HepG2 (cell line): Measurements from ENCODE around the gene PTPRH. TPM values are rescaled to one million over a fixed set of nuclear protein-coding genes. Genes with fewer than 3 reads are reported as not detected.

Experiments
- ATAC-seq: fragments of 200-7000 bp; cut with Tn5 transposase; 3 replicates; pipeline ENCODE4 v1.9.1; 2020; ENCODE audit warnings: mild to moderate bottlenecking, moderate library complexity
- BruUV-seq: library from RNA; stranded (reverse); fragments of 400-500 nt; replicated peaks from 2 replicates; lab custom pipeline; 2021; lab: Mats Ljungman, UMichigan
- CTCF ChIA-PET: fragments of 300-600 bp; formaldehyde crosslinking; extraction: SDS; loops from one replicate; lab custom pipeline; 2021; ENCODE audit warnings: low total read pairs, inconsistent platforms, low intra/inter-chr PET ratio; lab: Yijun Ruan, JAX
- POLR2A ChIA-PET: fragments of 350-600 bp; sonication (Branson Sonifier 250); formaldehyde crosslinking; loops from one replicate; lab custom pipeline; 2020; ENCODE audit warnings: antibody characterized with exemption, inconsistent platforms; lab: Yijun Ruan, JAX
- DNase-seq: peaks from one replicate; pipeline ENCODE4 v3.0.0-alpha.2; 2015; ENCODE audit warnings: low spot score
- FAIRE-seq: peaks from 3 replicates; lab custom pipeline; 2011; peaks lifted over from hg19 to GRCh38; lab: Jason Lieb, UNC
- H2AFZ ChIP-seq: one replicate; pipeline ENCODE4 v1.6.1; 2011; ENCODE audit warnings: low read length, inconsistent platforms
- H3K27ac ChIP-seq: fragments of 300-600 bp; 3 replicates; pipeline ENCODE4 v1.8.0; 2011; ENCODE audit warnings: mixed run types, mild to moderate bottlenecking, mixed read lengths, low read length, inconsistent platforms; ENCODE audit not compliant: insufficient read depth; ENCODE audit errors: extremely low read length
- H3K27me3 ChIP-seq, 2 experiments: fragments of 200-600 bp in 1 of 2; 2 replicates in 1 of 2; 3 replicates in 1 of 2; pipeline versions ENCODE4 v1.6.0 to v1.8.0; 2011; ENCODE audit warnings: low read length in 2 of 2, mild to moderate bottlenecking in 2 of 2, moderate library complexity in 2 of 2, inconsistent platforms in 1 of 2; ENCODE audit not compliant: insufficient read depth in 2 of 2, control insufficient read depth in 1 of 2
- H3K36me3 ChIP-seq, 2 experiments: fragments of 200-600 bp in 1 of 2; replicated peaks in 1 of 2; 2 replicates in 1 of 2; 3 replicates in 1 of 2; pipeline versions ENCODE4 v1.5.1 to v1.8.0; 2011; ENCODE audit warnings: low read length in 2 of 2, inconsistent platforms in 1 of 2; ENCODE audit not compliant: insufficient read depth in 2 of 2, control insufficient read depth in 1 of 2
- H3K4me1 ChIP-seq: 2 replicates; pipeline ENCODE4 v1.5.1; 2012; ENCODE audit warnings: low read length, inconsistent platforms; ENCODE audit not compliant: insufficient read depth
- H3K4me2 ChIP-seq: 2 replicates; pipeline ENCODE4 v1.6.0; 2011; ENCODE audit warnings: low read depth, low read length, inconsistent platforms
- H3K4me3 ChIP-seq, 3 experiments: fragments of 200-600 bp in 1 of 3; sonication (generic), shearing (Covaris generic) in 1 of 3; replicated peaks in 1 of 3; 2 replicates each; pipeline ENCODE4 v1.5.1; 2011 to 2016; ENCODE audit warnings: low read length in 3 of 3, inconsistent platforms in 2 of 3, low read depth in 2 of 3, mild to moderate bottlenecking in 2 of 3, control low read depth in 1 of 3, mixed read lengths in 1 of 3; ENCODE audit not compliant: insufficient read depth in 1 of 3
- H3K79me2 ChIP-seq: one replicate; pipeline ENCODE4 v1.6.1; 2011; ENCODE audit warnings: low read length, inconsistent platforms; ENCODE audit not compliant: insufficient read depth
- H3K9ac ChIP-seq: 2 replicates; pipeline ENCODE4 v1.6.0; 2011; ENCODE audit warnings: mild to moderate bottlenecking, low read depth, low read length, inconsistent platforms; ENCODE audit not compliant: insufficient read depth
- H3K9me3 ChIP-seq: 2 replicates; pipeline ENCODE4 v1.5.1; 2012; ENCODE audit warnings: mild to moderate bottlenecking, low read length
- H4K20me1 ChIP-seq: 2 replicates; pipeline ENCODE4 v1.6.0; 2011; ENCODE audit warnings: inconsistent platforms, mild to moderate bottlenecking, low read length, moderate library complexity; ENCODE audit not compliant: insufficient read depth
- ASH2L ChIP-seq: fragments of 300-600, 200-600 bp; sonication (generic); IDR thresholded peaks from 2 replicates; pipeline ENCODE4 v1.7.0; 2017; ENCODE audit warnings: low read depth, mild to moderate bottlenecking, moderate library complexity, mixed read lengths, low read length; ENCODE audit not compliant: insufficient read length
- POLR2A ChIP-seq, 2 experiments: IDR thresholded peaks; 2 replicates each; pipeline ENCODE4 v1.6.1; 2011; ENCODE audit warnings: low read depth in 2 of 2, low read length in 2 of 2, mild to moderate bottlenecking in 1 of 2, moderate library complexity in 1 of 2; ENCODE audit not compliant: insufficient read depth in 1 of 2
- POLR2AphosphoS5 ChIP-seq: IDR thresholded peaks from 2 replicates; pipeline ENCODE4 v1.6.1; 2012; ENCODE audit warnings: low read depth, low read length
- ZC3H13 ChIP-seq: sonication (generic); formaldehyde crosslinking; IDR thresholded peaks from 2 replicates; pipeline ENCODE4 v1.8.1; 2023; ENCODE audit warnings: mild to moderate bottlenecking, missing genetic modification reagents, moderate library complexity
- ZNF652 ChIP-seq: IDR thresholded peaks from 2 replicates; pipeline ENCODE4 v1.6.1; 2016; ENCODE audit warnings: low read depth, borderline replicate concordance
- WGBS: methylation state at CpG from one replicate; pipeline ENCODE4 v1.1.6; 2017; ENCODE audit warnings: low lambda C conversion rate; 5-methylcytosine and 5-hydroxymethylcytosine counted together
- in situ Hi-C: cut with HindIII; loops from 2 replicates; pipeline ENCODE4 v1.10.0; 2017; ENCODE audit warnings: low pct_unique_long_range_greater_than_20kb; ENCODE audit not compliant: extremely low pct_ligation_motif_present
- intact Hi-C: fragments of 100-400 bp; cut with micrococcal nuclease; formaldehyde crosslinking; loops from one replicate; pipeline ENCODE4 v1.10.0; 2022; ENCODE audit not compliant: unreplicated experiment
- polyA plus RNA-seq, 8 experiments: library from polyadenylated mRNA; depleted of rRNA in 3 of 8; stranded (reverse) in 7 of 8; unstranded in 1 of 8; fragments of >200 nt; fragmentation: Illumina TruSeq in 4 of 8; extraction: Trizol in 4 of 8; gene quantifications; 2 replicates each; pipeline versions ENCODE4 v1.2.1 to v1.2.3, GENCODE V29; 2011 to 2016; ENCODE audit warnings: low read depth in 4 of 8, missing spikeins in 1 of 8, mixed read lengths in 1 of 8; ENCODE audit not compliant: insufficient read depth in 1 of 8
- total RNA-seq, 5 experiments: library from RNA; depleted of rRNA; stranded (reverse); fragments of >200 nt; fragmentation: Illumina TruSeq; extraction: Trizol; gene quantifications; 2 replicates each; pipeline ENCODE4 v1.2.3, GENCODE V29; 2016; ENCODE audit warnings: low read depth in 1 of 5

Gene PTPRH
- total and polyA plus RNA-seq, 2 of the 13 experiments (the other 11 are each of a cell fraction or from before 2014, with no cell fraction given), result 14.7 to 125 TPM

- FAIRE-seq (no peak), DNase-seq (no peak), ATAC-seq (no peak)
- H3K9ac ChIP-seq, result no peak overlapping the region
- CTCF ChIA-PET, result no interaction called here
- H3K4me1 ChIP-seq, result peaks cover 61% of the 10 kb centered on the region
- no TSS peak for BruUV-seq
- peaks cover 10 to 21% of the 10 kb centered on the region in 2 experiments; a peak in 4 of 5 replicates for H3K36me3 ChIP-seq
- no peak overlapping the region for H3K4me2 ChIP-seq
- POLR2A ChIA-PET, result interaction anchor here (2.3 kb wide), 1 partner anchor 33 kb away, joined by 12 read pairs; the partner anchor contains the start of gene PPP6R1
- peak overlapping the region; percentile 33 for H3K27ac ChIP-seq
- H3K27me3 ChIP-seq, result no peaks in the 10 kb centered on the region
- H3K9me3 ChIP-seq, result no peaks in the 10 kb centered on the region
- TF ChIP-seq POLR2AphosphoS5 (peak; percentile 7; the same call in 1 of the 2 replicates), ASH2L (no peak)
- H3K4me3 ChIP-seq, result no peak overlapping the region
- in situ Hi-C loops (no loop called here), intact Hi-C loops (no loop called here)
- H2AFZ ChIP-seq, result no peak overlapping the region
- H4K20me1 ChIP-seq, result no peaks in the 10 kb centered on the region
- WGBS, result 93% methylated on average over 8 of the region's 18 CpGs
- peaks cover 4% of the 10 kb centered on the region for H3K79me2 ChIP-seq
Observed at GRCh38 chr19:55226788-55227187, 17.5 kb upstream of the PTPRH start.

- ChIA-PET POLR2A (no interaction called here), CTCF (no interaction called here)
- TF ChIP-seq ZC3H13 (CRISPR knock-in tag), result no peak
- TF ChIP-seq ZNF652, result no peak
- TF ChIP-seq POLR2A (IDR thresholded peaks at IDR 0.05; ENCODE audit: insufficient read depth in 1 of 2, low read depth in 2 of 2, low read length in 2 of 2), result 0 out of 4 replicates have a peak, but pooled peaks of 1 of the 2 experiments have one; percentile 1
- TF ChIP-seq POLR2AphosphoS5, result 0 out of 2 replicates have a peak, but pooled peaks have one; percentile 8
- DNase-seq, result no peak
- H3K4me3 ChIP-seq, result no peak overlapping the region
- peaks cover 8 to 16% of the 10 kb centered on the region in 2 experiments; a peak in 4 of 5 replicates for H3K36me3 ChIP-seq
- H3K27ac ChIP-seq, result peak overlapping the region; percentile 33
- BruUV-seq, result no TSS peak
- H2AFZ ChIP-seq, result no peak overlapping the region
- intact Hi-C loops, result no loop called here
- H3K9me3 ChIP-seq, result no peaks in the 10 kb centered on the region
- no peak for ATAC-seq
- no peaks in the 10 kb centered on the region for H3K27me3 ChIP-seq
- in situ Hi-C loops, result no loop called here
- no peaks in the 10 kb centered on the region for H4K20me1 ChIP-seq
- no peak overlapping the region for H3K4me2 ChIP-seq
- H3K9ac ChIP-seq, result no peak overlapping the region
- peaks cover 4% of the 10 kb centered on the region for H3K79me2 ChIP-seq
- H3K4me1 ChIP-seq, result peaks cover 60% of the 10 kb centered on the region
- WGBS, result 92% methylated on average over 5 of the region's 9 CpGs
- FAIRE-seq, result no peak
Observed at GRCh38 chr19:55226273-55226672, 17.0 kb upstream of the PTPRH start.
